Effector CD4-positive, alpha-beta T cell (primary cell): ENCODE results near the gene MED9.

ENCODE experiments used
- DNase-seq: peaks from one replicate; pipeline ENCODE4 v3.0.0-alpha.2; 2020

Gene MED9

DNA sequence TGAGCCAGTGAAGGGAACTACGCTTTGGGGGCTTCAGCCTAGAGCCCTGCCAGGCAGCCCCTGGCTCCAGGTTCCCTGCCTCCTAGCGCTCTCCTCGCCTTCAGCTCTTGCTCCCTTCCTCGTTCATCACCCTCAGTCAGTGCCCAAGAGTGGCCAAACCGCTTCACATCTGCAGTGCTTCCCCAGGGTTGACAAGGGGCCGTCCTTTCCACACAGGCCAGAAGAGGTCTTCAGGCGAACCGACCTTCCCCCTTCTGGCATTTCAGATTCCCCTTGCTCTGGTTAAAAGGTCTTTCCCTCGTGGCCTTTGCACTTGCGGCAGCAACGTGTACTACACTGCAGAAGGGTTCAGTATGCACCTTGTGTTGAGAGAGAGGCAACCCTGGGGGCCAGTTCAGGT is 15.3 kb downstream of the MED9 start:
- no peak for DNase-seq

DNA sequence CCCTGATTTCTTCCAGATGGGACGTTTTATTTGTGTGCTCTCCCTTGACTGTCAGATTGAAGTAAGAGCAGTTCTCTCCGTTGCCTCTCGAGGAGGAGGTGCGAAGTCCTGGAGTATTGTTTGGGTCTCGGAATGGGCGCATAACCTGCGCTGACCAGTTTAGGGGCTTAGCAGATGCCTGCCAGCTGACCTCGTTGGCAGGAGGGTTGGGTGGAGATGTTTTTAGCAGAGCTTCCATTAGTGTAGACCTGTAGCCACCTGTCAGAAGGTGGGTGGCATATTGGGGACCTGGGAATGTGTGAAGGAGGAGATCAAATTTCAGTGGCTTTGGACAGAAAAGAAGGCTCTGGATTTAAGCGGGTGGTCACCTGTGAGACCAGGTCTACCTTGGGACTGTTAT is 15.8 kb downstream of the MED9 start:
- no peak for DNase-seq

DNA sequence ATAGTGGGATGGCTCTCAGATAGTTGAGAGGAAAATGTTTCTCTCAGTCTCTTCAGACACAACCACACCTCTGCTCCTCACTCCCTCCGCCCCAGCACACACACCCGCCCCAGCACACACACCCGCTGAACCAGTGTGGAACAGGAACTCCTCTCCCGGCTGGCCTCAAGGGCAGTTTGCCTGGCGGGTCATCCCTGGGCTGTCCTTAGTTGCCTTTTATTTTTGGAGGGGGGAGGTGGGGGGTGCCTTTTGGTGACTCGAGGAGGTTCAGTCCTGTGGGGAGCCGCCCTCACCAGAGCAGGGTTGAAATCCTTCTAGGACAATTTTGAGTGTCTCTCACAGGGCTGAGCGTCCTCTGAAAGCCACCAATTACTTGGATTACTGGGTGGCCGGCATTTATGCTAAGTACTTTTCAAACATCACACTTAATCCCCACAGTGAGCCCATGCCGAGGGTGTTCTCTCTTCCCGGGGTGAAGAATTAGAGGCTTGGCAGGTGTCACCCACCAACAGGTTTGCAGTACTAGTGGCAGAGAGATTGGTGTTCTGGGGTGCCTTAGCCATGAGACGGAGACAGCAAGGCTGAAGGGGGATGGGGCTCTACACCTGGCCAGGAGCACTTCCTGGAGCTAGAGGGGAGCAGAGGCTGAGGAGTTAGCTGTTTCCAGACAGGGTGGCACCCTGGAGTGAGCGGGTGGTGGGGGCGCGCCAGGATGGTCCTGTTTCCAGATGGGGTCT is 16.6 kb downstream of the MED9 start:
- DNase-seq = no peak

DNA sequence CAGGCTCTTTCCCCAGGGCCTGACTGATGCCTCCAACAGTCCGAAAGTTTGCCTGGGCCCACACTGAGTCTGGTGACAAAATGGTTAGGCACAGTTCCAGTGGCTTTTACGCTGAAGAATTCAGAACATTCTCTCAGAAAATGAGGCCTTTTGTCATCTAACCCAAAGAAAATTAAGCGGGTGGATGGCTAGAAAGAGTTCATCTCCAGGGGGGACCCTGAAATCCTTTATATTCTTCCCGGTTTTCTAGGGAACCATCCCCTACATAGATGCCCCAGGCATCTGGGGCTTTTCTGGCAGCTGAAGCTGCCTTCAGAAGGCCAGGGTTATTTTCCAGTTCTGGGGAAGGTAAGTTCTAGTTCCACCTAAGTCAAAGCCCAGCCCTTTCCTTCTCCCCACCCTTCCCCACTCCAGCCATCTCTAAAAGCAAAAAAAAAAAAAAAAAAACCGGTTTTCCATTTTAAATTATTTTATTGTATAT is 17.2 kb downstream of the MED9 start:
- DNase-seq = no peak

DNA sequence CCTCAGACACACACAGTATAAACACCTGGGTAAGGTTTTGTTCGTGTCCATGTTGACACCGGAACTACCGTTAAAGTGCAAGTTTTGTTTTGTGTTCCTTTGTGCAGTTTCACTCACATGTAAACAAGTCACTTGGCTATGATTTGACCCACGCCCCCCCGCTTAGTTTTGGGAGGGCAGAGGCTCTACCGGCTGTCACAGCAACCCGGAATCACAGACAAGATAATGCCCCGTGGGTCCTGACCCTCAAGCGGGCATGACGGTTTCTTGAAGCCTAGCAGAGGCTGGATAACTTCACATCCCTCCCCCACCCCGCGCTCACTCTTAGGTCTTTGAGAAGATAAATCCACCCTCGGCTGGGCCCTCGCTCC is 17.7 kb downstream of the MED9 start:
- no peak for DNase-seq

DNA sequence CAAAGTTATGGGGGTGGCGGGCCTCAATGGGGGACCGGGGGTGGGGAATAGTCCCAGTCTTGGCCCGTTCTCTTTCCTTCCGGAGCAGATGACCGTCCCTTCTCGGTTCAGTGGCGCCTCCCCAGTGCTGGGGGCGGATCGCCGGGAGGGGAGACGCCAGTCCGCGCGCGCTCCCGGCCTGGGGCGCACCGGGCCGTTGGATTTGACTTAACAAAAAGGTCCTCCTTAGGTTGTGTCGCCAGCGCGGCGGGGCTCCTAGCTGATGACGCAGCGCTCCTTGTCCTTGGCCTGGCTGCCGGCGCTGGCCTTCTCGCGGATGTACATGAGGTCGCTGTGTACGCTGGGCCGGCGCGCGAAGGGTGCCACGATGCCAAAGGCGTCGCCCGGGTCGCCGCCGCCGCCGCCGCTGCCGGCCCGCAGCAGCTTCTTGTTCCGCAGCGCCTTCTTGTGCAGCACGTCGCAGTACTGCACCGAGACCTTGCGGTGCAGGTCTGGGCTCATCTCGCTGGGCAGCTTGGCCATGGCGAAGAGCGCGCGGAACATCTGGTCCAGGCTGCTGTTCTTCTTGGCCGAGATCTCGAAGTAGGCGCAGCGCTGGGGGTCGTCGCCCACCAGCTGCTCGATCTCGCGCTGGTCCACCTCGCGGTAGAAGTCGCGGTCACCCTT is 18.2 kb downstream of the MED9 start:
- no peak for DNase-seq

DNA sequence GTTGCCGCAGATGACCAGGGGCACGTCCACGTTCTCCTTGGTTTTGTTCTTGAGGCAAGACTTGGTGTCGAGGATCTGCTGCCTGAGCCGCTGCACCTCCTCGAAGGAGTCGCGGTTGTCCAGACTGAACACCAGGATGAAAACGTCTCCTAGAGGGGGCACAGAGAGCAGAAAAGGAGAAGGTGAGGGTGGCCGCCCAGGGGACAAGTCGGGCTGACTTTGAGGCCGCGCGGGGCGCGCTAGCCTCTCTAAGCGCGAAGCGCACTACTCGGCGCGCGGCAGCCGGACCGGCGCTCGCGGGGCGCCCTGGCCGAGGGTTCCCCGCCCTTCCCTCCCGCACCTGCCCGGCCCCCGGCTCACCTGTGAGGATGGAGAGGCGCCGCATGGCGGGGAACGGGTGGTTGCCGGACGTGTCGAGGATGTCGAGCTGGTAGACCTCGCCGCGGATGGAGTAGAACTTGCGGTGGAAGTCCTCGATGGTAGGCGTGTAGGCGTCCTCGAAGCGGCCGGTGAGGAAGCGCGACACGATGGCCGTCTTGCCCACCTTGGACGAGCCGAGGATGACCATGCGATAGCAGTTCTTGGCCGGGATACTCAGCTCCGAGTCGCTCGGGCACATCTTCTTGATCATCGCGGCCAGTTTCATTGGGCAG is 18.9 kb downstream of the MED9 start:
- peak; percentile 16 for DNase-seq

DNA sequence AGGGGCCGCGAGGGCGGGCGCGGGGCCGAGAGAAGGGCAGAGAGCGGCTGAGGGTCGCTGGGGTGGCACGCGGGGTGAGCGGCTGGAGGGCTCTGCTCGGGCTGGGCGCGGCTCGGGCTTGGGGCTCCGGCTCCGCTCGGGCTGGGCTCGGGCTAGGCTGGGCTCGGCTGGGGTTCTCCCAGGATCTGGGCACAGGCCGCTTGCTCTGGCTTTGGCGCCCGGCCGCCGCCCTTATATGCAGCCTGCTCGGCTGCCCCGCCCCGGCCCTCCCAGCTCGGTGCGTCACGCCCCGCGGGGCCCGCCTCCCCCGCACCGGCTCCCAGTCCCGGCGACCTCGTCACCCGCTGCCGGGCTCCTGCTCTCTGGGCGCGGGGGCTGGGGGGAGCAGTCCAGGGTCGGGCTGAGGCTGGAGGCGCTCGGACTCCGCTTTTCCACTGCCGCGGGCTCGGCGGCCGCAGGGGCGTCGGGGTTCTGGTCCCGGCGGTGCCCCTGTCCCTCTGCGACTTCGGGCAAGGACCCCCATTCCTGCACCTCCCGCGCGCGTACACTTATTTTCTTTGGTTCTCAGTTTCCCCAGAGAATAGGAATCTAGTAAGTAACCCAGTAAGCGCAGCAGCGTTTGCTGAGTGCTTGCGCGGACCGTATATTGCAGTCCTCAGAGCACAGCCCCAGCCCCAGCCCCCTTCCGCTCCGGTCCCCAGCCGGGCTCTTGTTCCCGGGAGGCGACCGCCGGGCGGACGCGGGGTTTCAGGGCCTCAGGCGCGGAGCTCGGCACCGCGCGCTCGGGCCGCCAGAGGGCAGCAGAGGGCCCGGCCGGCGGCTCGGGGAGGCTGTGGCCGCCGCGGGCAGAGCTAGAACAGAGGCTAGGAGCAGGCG is 19.6 kb downstream of the MED9 start, which contains the start of gene RASD1:
Gene RASD1 (minus strand): TSS at position 207 of the 876 bp plus-strand sequence. CDS start 214 bp downstream, outside the sequence.
- peak; percentile 69 for DNase-seq

DNA sequence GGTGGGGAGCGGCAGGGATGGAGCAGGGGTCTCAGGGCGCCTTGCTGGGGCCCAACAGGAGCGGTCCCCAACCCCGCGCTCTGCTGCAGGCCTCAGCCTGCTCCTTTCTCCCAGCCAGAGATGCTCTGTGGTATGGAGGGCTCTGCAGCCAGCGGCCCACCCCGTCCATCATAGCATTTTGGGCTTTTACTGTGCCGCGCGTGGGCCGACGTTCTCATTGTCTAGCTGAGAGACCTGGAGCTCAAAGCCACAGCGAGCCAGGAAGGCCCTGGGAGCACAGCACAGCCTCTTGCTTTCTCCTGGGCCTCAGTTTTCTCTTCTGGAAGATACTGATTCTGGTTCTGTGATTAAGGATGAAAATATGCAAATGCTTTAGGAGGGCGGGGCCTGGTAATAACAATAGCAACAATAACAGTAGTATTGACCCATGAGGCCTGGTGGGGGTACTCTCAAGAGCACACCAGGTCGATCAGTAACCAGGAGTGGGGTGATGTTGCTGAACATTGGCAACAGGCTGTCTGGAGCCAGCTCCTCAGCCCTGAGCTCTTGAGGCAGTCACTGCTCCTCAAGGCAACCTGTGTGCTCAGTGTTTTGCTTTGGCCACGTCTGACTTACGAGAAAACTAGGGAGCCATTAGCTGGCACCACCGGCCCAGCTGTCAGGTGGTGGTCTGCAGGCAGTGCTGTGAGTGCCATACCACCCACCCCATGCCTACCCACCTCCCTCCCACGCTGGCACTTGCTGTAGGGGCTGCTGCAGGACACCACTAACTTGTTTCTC is 20.5 kb downstream of the MED9 start:
- no peak for DNase-seq

DNA sequence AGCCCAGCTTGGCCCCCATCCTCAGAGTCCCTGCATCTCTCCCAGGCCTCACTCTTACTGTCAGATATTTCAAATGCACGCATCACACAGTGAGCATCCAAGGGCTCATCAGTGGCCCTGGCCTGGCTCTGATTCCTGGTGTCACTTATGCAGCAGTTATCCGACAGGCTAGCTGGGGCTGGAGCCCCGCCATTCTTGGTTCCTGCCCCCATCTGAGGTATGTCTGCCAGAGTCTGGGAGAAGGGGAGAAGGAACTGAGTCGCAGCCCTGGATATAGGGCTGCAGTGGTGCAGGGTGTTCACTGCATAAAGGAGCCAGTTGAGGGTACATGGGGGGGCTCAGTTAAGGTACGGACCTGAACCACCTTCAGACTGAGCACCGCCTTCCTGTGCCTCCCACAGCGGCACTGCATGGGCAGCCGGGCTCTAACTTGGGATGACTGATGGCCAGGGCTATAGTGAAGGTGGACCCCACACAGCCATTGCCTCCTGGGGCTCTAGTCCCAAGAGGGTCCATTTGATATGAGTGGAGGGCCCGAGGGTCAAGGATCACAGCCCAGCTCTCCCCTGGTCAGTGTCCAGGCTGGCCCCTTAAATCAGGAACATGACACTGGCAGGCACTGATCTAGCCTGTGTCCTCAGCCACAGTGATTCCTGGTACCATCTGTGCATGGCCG is 21.2 kb downstream of the MED9 start:
- no peak for DNase-seq

DNA sequence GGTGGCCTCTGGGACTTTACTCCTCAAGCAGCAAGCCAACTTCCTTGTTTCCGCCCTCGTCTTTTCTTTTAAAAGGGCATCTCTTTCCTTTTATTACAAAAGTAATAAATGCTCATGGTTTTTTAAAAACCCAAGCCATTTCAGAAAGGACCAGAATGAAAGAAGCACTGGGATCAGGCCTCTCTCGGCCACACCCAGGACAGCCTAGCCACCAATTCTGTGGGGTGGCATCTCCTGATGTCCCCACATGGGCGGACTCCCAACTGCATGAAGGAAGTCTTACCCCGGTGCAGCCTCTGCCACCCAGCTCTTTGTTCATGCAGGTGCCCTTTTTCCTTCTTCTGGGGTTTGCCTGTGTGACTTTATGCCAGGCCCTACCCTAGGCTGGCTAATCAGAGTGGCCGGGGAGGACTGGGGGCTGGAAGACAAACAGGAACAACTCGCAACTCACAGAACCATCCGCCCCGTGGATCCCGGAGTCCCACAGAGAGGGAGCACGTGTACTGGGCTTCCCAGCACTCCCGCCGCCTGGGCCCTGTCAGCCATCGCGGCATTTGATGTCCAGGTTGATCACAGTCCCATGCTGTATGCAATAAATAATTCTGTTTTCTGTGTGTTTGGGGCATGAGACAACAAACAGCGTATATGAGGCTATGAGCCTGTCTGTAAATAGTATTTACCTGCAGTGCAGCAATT is 22.0 kb downstream of the MED9 start:
- DNase-seq = no peak

DNA sequence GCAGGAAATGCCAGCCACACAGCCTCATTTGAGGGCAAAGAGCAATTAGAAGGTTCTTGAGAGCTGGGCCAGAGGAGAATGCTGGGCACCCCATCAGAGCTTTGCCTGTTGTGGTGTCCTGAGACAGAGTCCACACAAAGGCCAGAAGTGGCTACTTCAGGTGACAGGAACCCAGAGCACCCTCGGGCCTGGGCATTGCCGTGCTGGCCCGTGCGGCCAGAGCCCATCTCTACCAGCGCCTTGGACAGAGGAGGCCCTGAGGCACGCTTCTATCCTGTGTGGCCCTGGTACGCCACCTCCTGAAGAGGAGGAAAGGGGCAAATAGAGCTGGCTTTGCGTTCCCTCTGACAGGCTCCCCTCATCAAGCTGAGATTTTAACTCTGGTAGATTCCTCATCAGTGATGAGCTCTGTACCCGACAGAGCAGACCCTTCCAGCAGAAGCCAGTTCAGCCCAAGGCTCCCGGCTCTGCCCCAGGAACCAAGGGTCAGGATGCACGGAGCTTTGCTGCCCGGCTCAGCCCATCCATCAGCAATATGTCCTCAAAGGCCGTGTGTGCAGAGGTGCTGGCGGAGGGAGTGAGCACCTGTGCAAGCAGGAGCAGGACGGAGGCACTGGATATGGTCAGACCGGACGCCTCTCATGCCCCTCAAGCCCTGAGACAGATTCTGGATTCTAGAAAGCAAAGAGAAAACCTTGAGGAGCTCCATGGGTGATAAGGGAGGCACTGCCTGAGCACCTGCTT is 22.8 kb downstream of the MED9 start:
- no peak for DNase-seq

DNA sequence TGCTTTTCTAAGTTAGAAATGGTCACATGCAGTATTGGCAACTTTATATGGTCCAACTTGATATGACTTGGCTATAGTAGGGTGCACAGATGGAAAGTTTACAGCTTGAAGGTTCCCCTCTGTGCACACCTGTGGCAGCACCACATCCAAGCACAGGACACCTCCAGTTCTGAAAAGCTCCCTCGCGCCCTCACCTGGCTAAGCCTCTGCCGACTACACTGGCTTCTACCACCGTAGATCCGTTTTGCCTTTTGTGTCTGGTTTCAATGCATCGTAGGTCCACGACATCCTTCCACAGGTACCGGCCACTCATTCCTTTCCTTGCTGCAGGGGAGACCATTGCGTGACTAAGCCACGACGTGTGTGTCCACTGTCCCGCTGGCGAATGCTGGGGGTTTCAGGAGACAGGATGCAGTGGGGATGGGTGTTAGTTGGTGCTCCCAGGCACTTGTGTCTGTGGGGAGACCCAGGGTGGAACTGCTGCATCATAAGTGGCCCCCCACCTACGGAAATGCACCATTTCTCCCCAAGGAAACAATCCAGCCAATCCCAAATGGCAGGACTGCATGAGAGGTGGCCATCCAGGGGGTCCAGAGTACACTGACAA is 24.3 kb downstream of the MED9 start:
- no peak for DNase-seq

DNA sequence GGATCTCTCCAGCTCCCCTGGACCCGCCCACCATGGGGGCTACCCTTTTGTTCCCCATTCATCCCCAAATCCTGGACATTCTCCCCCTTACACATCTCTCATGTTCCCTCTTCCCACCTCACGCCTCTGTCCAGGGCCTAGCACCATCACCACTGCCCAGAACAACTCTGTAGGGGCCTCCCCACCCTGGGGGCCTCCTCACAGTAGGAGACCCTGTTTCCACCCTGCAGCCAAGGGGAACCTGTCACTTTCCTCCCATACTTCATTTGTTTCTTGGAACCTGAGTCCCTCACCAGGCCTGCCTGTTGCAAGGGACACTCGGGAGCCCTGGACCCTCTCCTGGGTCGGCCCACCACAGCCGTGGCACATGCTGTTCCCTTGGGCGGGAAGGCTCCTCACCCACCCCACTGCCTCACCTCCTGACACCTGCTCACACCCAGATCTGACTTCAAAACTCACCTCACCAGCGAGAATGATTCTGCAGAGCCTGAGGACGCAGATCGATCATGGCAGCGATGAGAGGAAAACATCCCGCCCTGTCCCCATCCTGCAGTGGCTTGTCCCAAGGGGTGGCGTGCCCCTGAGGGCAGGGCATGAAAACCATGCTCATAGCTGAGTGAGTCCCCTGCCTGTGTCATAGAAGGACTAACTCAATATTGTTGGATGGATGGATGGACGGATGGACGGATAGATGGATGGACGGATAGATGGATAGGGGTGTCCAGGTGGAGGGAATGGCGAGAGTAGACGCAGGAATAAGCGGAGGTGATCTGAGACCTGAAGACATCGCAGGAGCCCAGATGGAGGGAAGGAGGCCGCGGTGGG is 26.2 kb downstream of the MED9 start:
- DNase-seq = no peak

DNA sequence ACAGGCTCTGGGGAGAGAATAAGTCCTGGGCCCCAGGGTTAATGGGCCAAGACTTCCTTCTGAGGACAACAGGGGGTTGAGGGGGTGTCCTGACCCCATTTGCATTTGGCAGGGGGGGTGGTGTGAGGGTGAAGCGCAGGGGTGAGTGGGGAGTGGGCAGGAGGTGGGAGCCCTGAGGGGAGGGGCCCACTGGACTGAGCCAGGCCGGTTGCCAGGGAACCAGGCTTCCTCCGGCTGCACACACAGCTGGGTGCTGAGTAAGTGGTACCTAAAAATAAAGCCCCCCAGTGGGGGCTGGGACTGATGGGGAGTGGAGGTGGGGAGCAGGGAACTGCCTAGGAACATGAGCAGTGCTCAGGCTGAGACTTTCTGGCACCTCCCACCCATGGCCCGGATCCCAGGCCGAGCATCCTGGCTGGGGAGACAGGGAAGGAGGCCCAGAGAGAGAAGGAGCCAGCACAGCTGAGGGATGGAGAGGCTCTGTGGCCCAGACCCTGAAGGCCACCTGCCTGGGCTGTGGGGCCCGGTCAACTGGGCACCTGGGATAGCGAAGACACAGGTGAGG is 26.8 kb downstream of the MED9 start:
- no peak for DNase-seq

DNA sequence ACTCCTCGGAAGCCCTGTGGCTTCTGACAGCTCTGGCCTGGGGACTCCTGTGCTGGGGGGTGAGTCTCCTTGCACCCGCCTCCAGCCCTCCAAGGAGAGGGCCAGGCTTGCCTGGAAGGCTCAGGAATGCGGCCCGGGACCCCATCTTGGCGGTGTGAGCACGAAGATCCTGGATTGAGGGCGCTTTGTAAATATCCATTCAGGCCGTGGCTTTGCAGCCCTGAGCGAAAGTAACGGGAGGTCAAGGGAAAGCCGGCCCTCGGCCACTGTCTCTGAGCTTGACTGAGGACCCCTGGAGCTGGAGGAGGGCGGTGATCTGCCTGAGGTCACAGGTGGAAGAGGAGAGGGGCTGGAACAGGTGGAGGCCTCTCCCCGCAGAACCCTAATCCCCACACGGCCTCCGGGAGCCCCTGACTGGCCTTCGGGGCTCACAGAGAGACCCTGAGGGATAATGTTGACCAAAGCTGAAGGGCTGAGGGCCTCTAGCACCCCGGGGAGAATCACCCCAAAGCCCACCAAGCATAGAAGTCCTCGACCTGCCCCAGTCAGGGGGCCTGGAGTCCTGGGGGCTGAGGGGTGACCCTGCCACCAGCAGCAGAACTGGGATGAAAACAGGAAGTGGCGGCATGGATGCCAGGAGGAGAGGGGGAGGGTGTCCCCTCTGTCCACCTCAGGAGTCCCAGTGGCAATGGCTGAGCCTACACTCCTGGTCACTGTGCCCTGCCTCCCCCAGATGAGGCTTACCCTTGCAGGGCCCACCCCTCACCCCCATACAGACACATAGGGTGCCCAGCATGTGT is 27.7 kb downstream of the MED9 start:
- DNase-seq = no peak

DNA sequence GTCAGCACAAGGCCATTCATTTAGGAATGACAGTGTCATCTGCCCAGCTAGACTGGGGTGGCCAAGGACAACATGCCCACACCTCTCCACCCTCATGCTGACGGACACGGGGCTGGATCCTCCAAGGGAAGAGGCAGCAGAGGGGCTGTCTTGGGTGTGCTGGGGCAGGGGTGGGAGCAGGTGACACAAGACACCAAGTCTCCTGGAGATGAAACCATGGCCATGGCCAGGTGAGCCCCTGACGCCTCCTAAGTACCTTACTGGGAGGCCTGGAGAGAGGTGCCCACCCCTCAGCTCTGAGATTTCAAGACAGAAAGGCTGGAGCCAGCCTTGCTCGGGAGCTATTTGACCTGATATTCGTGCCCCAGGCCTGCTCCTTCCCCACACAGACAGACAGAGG is 28.4 kb downstream of the MED9 start:
- no peak for DNase-seq
